Measurements from ENCODE around the gene EFHD2. TPM values are rescaled to one million over a fixed set of nuclear protein-coding genes. Genes with fewer than 3 reads are reported as not detected.

The EFHD2 gene
- total and polyA plus RNA-seq, 2 of the 8 experiments (the other 6 are each of a cell fraction or from before 2014, with no cell fraction given), result 24.4 to 25.1 TPM

- H3K79me1 ChIP-seq (ENCODE audit: low read depth, low read length), result no peaks in the 10 kb centered on the region
- H2BK15ac ChIP-seq (ENCODE audit: low read length), result no peak overlapping the region
- H3K14ac ChIP-seq (ENCODE audit: insufficient read length), result no peak overlapping the region
- H2BK12ac ChIP-seq (ENCODE audit: low read depth, low read length), result peak overlapping the region; percentile 99; the same call in 1 of the 2 replicates
- no peaks in the 10 kb centered on the region for H3K79me2 ChIP-seq (ENCODE audit: control insufficient read depth in 1 of 2, insufficient read depth in 2 of 2, low read length in 2 of 2)
- H3K4me3 ChIP-seq (ENCODE audit: extremely low read depth in 1 of 4, insufficient read depth in 2 of 4, low read depth in 3 of 4, low read length in 4 of 4), result peak overlapping the region; percentile 10 to 51 (median 29); a peak in 6 of 8 replicates
- peak overlapping the region; percentile 19 for H4K5ac ChIP-seq (ENCODE audit: insufficient read length, low read depth, low read length)
- 0 out of 2 replicates have a peak overlapping the region, but pooled peaks have one; percentile 10 for H2AFZ ChIP-seq (ENCODE audit: low read length)
- H3K4me1 ChIP-seq (replicated peaks in 1 of 4; ENCODE audit: control insufficient read depth in 3 of 4, insufficient read depth in 4 of 4, low read length in 3 of 4), result peaks cover 23 to 36% (median 26%) of the 10 kb centered on the region in 4 experiments
- H2BK20ac ChIP-seq (ENCODE audit: low read length), result peak overlapping the region; percentile 100; the same call in 1 of the 2 replicates
- H3K9me3 ChIP-seq (ENCODE audit: insufficient read depth in 2 of 2, low read depth in 1 of 2, low read length in 1 of 2), result no peaks in the 10 kb centered on the region
- no peak overlapping the region for H3K56ac ChIP-seq (replicated peaks; ENCODE audit: insufficient read length, low read depth, low read length)
- H3K4me2 ChIP-seq (ENCODE audit: insufficient read depth in 1 of 2, low read depth in 2 of 2, low read length in 2 of 2), result peak overlapping the region; percentile 77 to 86
- H3K27me3 ChIP-seq (replicated peaks in 1 of 4; ENCODE audit: control insufficient read depth in 3 of 4, extremely low read depth in 1 of 4, insufficient read depth in 3 of 4, low read length in 3 of 4), result peaks cover 3 to 53% (median 43%) of the 10 kb centered on the region in 4 experiments
- H3K18ac ChIP-seq (ENCODE audit: extremely low read depth, low read length), result peak overlapping the region; percentile 85
- CTCF ChIA-PET (ENCODE audit: partially characterized antibody), result interaction anchor here (0.6 to 1.7 kb wide), 3 partner anchors 8 to 61 kb away, joined by 3 to 7 read pairs (median 6); no protein-coding TSS in a partner anchor
- no peak overlapping the region for H2AK5ac ChIP-seq (ENCODE audit: low read depth, low read length)
- FAIRE-seq (peak; percentile 97), DNase-seq (ENCODE audit: low read depth in 1 of 2, low spot score in 2 of 2) (peak; percentile 60 to 67)
- POLR2A ChIA-PET (ENCODE audit: partially characterized antibody), result interaction anchor here (0.6 to 1.5 kb wide), 4 partner anchors 16 to 136 kb away, joined by 3 to 4 read pairs (median 3); partner anchors contain the start of gene EFHD2
- peaks cover 7% of the 10 kb centered on the region for H3K23me2 ChIP-seq (ENCODE audit: low read depth, low read length)
- peak overlapping the region; percentile 77 for H2BK120ac ChIP-seq (replicated peaks; ENCODE audit: low read depth, low read length)
- H2BK5ac ChIP-seq (ENCODE audit: low read depth, low read length), result peak overlapping the region; percentile 77; the same call in 1 of the 2 replicates
- no peak overlapping the region for H3K4ac ChIP-seq (replicated peaks; ENCODE audit: insufficient read length, low read depth, low read length)
- no peaks in the 10 kb centered on the region; a peak in 1 of 8 replicates for H3K36me3 ChIP-seq (ENCODE audit: control insufficient read depth in 2 of 4, insufficient read depth in 4 of 4, low read length in 3 of 4)
- no peak overlapping the region for H3K23ac ChIP-seq (ENCODE audit: insufficient read length)
- 1% methylated on average over 20 of the region's 20 CpGs; no CpG with 5 or more reads in 1 of the 2 experiments for WGBS, 2 experiments (ENCODE audit: extremely low coverage in 1 of 2, insufficient coverage in 1 of 2, insufficient read length in 1 of 2, insufficient replicate concordance in 2 of 2, low coverage in 1 of 2, low lambda C conversion rate in 2 of 2, missing lambda C conversion rate in 1 of 2)
- peak overlapping the region; percentile 94 for H4K91ac ChIP-seq (replicated peaks; ENCODE audit: insufficient read length, low read length)
- no peak overlapping the region for H4K8ac ChIP-seq (ENCODE audit: extremely low read depth, insufficient read depth, low read length)
- H4K20me1 ChIP-seq (replicated peaks in 1 of 2; ENCODE audit: control insufficient read depth in 1 of 2, insufficient read depth in 2 of 2, low read length in 2 of 2), result no peaks in the 10 kb centered on the region
- H3K27ac ChIP-seq (ENCODE audit: low read depth, low read length), result no peak overlapping the region
- no peak overlapping the region for H3K9ac ChIP-seq (replicated peaks in 1 of 4; ENCODE audit: extremely low read depth in 1 of 4, low read depth in 3 of 4, low read length in 3 of 4)
- TF ChIP-seq JUND (IDR thresholded peaks at IDR 0.05; ENCODE audit: low read length) (no peak), SP1 (IDR thresholded peaks at IDR 0.05; ENCODE audit: low read depth, low read length) (0 out of 2 replicates have a peak, but pooled peaks have one; percentile 46), CTBP2 (IDR thresholded peaks at IDR 0.05; ENCODE audit: borderline replicate concordance, insufficient read depth, insufficient read length, low read length) (peak; percentile 88), CEBPB (IDR thresholded peaks at IDR 0.05; ENCODE audit: low read depth, low read length) (0 out of 2 replicates have a peak, but pooled peaks have one; percentile 5), TCF12 (IDR thresholded peaks at IDR 0.05; ENCODE audit: low read depth, low read length) (peak; percentile 83), EP300 (IDR thresholded peaks at IDR 0.05; ENCODE audit: borderline replicate concordance in 1 of 2, low read depth in 2 of 2, low read length in 2 of 2) (peak in 1 of 2 experiments; percentile 92; a peak in 1 of 3 replicates), ASH2L (IDR thresholded peaks at IDR 0.05; ENCODE audit: low read length) (peak; percentile 58), SAP30 (IDR thresholded peaks at IDR 0.05; ENCODE audit: insufficient read depth, insufficient replicate concordance, low read length) (peak; percentile 77), SIN3A (conservative IDR thresholded peaks at IDR 0.05 in 1 of 2, IDR thresholded peaks at IDR 0.05 in 1 of 2; ENCODE audit: low read depth in 1 of 2, low read length in 2 of 2) (peak; percentile 84 to 90; a peak in 3 of 4 replicates), EGR1 (IDR thresholded peaks at IDR 0.05; ENCODE audit: borderline replicate concordance, low read depth, low read length) (peak; percentile 82)
- TF ChIP-seq, protein P1, sequence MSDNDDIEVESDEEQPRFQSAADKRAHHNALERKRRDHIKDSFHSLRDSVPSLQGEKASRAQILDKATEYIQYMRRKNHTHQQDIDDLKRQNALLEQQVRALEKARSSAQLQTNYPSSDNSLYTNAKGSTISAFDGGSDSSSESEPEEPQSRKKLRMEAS (IDR thresholded peaks at IDR 0.05), result peak; percentile 38; the same call in 1 of the 2 replicates
Measured at GRCh38 chr1:15384301-15384901, 25.3 kb upstream of the EFHD2 start.

Data from H1 (cell line).